Left ventricle myocardium superior (tissue), 1 donor: Measurements from ENCODE around the gene AMBRA1. TPM values are rescaled to one million over a fixed set of nuclear protein-coding genes. Genes with fewer than 3 reads are reported as not detected.
"Not testable (repeated sequence)": the region's sequence is repeated elsewhere in the genome, so short reads cannot be mapped to it uniquely, and the experiment has no call there.

Experiments used
- ATAC-seq: fragments of 200-7000 bp; cut with Tn5 transposase; one replicate; pipeline ENCODE4 v1.9.1; 2020; ENCODE audit warnings: mild to moderate bottlenecking, moderate library complexity
- DNase-seq: peaks from one replicate; pipeline ENCODE4 v3.0.0-alpha.2; 2020
- intact Hi-C: fragments of 100-400 bp; cut with micrococcal nuclease; formaldehyde crosslinking; loops from one replicate; pipeline ENCODE4 v1.11.0; 2022
- total RNA-seq: library from RNA; stranded (reverse); fragmentation: NEBNext Ultra II Directional; extraction: Animal tissue kit (Norgen Biotek cat#: 25700); gene quantifications from one replicate; pipeline ENCODE4 v1.2.1, GENCODE V29; 2021
- donor health status: DM: no; HTN: yes; CAD: no; lungs with severe emphysema.

The AMBRA1 gene
- total RNA-seq, 1 donor from 2014 or later = 14.7 TPM

GRCh38 chr11:46523290-46523689 is 70.5 kb downstream of the AMBRA1 start:
- no peak for DNase-seq
- intact Hi-C loops = no loop called here
- no peak for ATAC-seq

GRCh38 chr11:46522682-46523281 is 71.0 kb downstream of the AMBRA1 start:
- DNase-seq = no peak
- intact Hi-C loops = no loop called here
- no peak for ATAC-seq

GRCh38 chr11:46521961-46522681 is 71.7 kb downstream of the AMBRA1 start:
- peak; percentile 53 for ATAC-seq

GRCh38 chr11:46520971-46521745 is 72.7 kb downstream of the AMBRA1 start:
- DNase-seq (no peak), ATAC-seq (peak; percentile 24)
- intact Hi-C loops = no loop called here

More at GRCh38 chr11:46521961-46522681, 71.7 kb downstream of the AMBRA1 start:
- intact Hi-C loops = no loop called here
- DNase-seq = no peak

- intact Hi-C loops = no loop called here
- ATAC-seq (no peak), DNase-seq (no peak)
These were observed 74.5 kb downstream of the AMBRA1 start for GRCh38 chr11:46519351-46519750.

- DNase-seq, ATAC-seq, intact Hi-C loops: not testable (repeated sequence)
These were observed 74.9 kb downstream of the AMBRA1 start for GRCh38 chr11:46518928-46519327.

- intact Hi-C loops = no loop called here
- ATAC-seq (no peak), DNase-seq (no peak)
These were observed 79.5 kb downstream of the AMBRA1 start for GRCh38 chr11:46514370-46514769.

GRCh38 chr11:46513934-46514342 is 79.9 kb downstream of the AMBRA1 start:
- DNase-seq (peak; percentile 59), ATAC-seq (peak; percentile 77)
- intact Hi-C loops = no loop called here

GRCh38 chr11:46512261-46512881 is 81.5 kb downstream of the AMBRA1 start:
- intact Hi-C loops = no loop called here
- ATAC-seq (no peak), DNase-seq (no peak)

- intact Hi-C loops = no loop called here
- DNase-seq (no peak), ATAC-seq (no peak)
These were observed 82.5 kb downstream of the AMBRA1 start for GRCh38 chr11:46511342-46511741.

- ATAC-seq (no peak), DNase-seq (no peak)
- intact Hi-C loops = no loop called here
These were observed 85.5 kb downstream of the AMBRA1 start for GRCh38 chr11:46508360-46508759.

GRCh38 chr11:46506483-46506791 is 87.4 kb downstream of the AMBRA1 start:
- ATAC-seq (no peak), DNase-seq (no peak)
- intact Hi-C loops = no loop called here

- ATAC-seq = peak; percentile 97
- peak; percentile 54 for DNase-seq
- intact Hi-C loops = no loop called here
These were observed 87.9 kb downstream of the AMBRA1 start for GRCh38 chr11:46505741-46506482.

- DNase-seq (no peak), ATAC-seq (peak; percentile 15)
- intact Hi-C loops = no loop called here
These were observed 88.8 kb downstream of the AMBRA1 start for GRCh38 chr11:46504817-46505613.

- DNase-seq = no peak
- intact Hi-C loops = no loop called here
- no peak for ATAC-seq
These were observed 94.0 kb downstream of the AMBRA1 start for GRCh38 chr11:46499821-46500220.

- DNase-seq (no peak), ATAC-seq (no peak)
- intact Hi-C loops = no loop called here
These were observed 94.9 kb downstream of the AMBRA1 start for GRCh38 chr11:46498968-46499367.

- no peak for DNase-seq
- intact Hi-C loops = no loop called here
- ATAC-seq = peak; percentile 38
These were observed 95.6 kb downstream of the AMBRA1 start for GRCh38 chr11:46498179-46498578.

GRCh38 chr11:46497498-46497897 is 96.3 kb downstream of the AMBRA1 start:
- intact Hi-C loops = no loop called here
- no peak for ATAC-seq

More at GRCh38 chr11:46497498-46497897, 96.3 kb downstream of the AMBRA1 start:
- no peak for DNase-seq
